MM.1S (cell line): ENCODE results near the gene LCE3E.
"Not testable (repeated sequence)": the region's sequence is repeated elsewhere in the genome, so short reads cannot be mapped to it uniquely, and the experiment has no call there.

Experiments
- CTCF ChIP-seq: fragments of 300-600 bp; sonication (generic); IDR thresholded peaks from 2 replicates; pipeline ENCODE4 v1.5.1; 2016; ENCODE audit warnings: antibody characterized with exemption, low read length, mixed read lengths
- EZH2 ChIP-seq: fragments of 300-600 bp; sonication (generic); optimal IDR thresholded peaks from 2 replicates; pipeline ENCODE3; 2017; ENCODE audit warnings: low read depth, mild to moderate bottlenecking, antibody characterized with exemption, low read length, mixed read lengths
- EZH2phosphoT487 ChIP-seq: fragments of 300-600 bp; sonication (generic); IDR thresholded peaks from 2 replicates; pipeline ENCODE4 v1.6.1; 2018; ENCODE audit warnings: antibody characterized with exemption, low read length

GRCh38 chr1:152548358-152548757 is 18.2 kb downstream of the LCE3E start:
- TF ChIP-seq CTCF, EZH2phosphoT487, EZH2: not testable (repeated sequence)
